Liver (tissue), 9 donors: ENCODE results near the gene ZNF418. TPM values are rescaled to one million over a fixed set of nuclear protein-coding genes. Genes with fewer than 3 reads are reported as not detected.

Experiments used
- DNase-seq: peaks from one replicate; pipeline ENCODE4 v3.0.0-alpha.2; 2017; ENCODE audit warnings: low spot score
- H3K27ac ChIP-seq, 2 donors: one replicate each; pipeline ENCODE4 v1.7.0; 2013; ENCODE audit warnings: inconsistent platforms in 2 of 2, low read length in 2 of 2, control low read depth in 1 of 2, low read depth in 1 of 2, mild to moderate bottlenecking in 1 of 2
- H3K27me3 ChIP-seq, 4 donors: one replicate each; pipeline versions ENCODE4 v1.6.1 to v1.7.0; 2013; ENCODE audit warnings: low read length in 3 of 4, inconsistent platforms in 1 of 4, mild to moderate bottlenecking in 1 of 4, moderate library complexity in 1 of 4; ENCODE audit not compliant: control insufficient read depth in 4 of 4, insufficient read depth in 4 of 4
- H3K36me3 ChIP-seq, 4 donors: one replicate each; pipeline versions ENCODE4 v1.6.1 to v1.7.0; 2013; ENCODE audit warnings: low read length in 3 of 4, mild to moderate bottlenecking in 3 of 4, low read depth in 1 of 4, moderate library complexity in 1 of 4; ENCODE audit not compliant: control insufficient read depth in 4 of 4, insufficient read depth in 3 of 4
- H3K4me1 ChIP-seq, 4 donors: one replicate each; pipeline versions ENCODE4 v1.6.1 to v1.7.0; 2013; ENCODE audit warnings: low read length in 3 of 4, mild to moderate bottlenecking in 3 of 4, moderate library complexity in 1 of 4; ENCODE audit not compliant: control insufficient read depth in 4 of 4, insufficient read depth in 4 of 4
- H3K4me3 ChIP-seq, 3 donors: one replicate each; pipeline versions ENCODE4 v1.6.1 to v1.7.0; 2013; ENCODE audit warnings: low read length in 3 of 3, control low read depth in 1 of 3, low read depth in 1 of 3, mild to moderate bottlenecking in 1 of 3
- H3K9ac ChIP-seq, 2 donors: one replicate each; pipeline ENCODE4 v1.7.0; 2013; ENCODE audit warnings: low read length in 2 of 2, mild to moderate bottlenecking in 2 of 2, moderate library complexity in 2 of 2, control low read depth in 1 of 2, low read depth in 1 of 2
- H3K9me3 ChIP-seq, 4 donors: one replicate each; pipeline versions ENCODE4 v1.6.1 to v1.7.0; 2013; ENCODE audit warnings: low read length in 3 of 4; ENCODE audit not compliant: control insufficient read depth in 4 of 4
- ATF3 ChIP-seq: IDR thresholded peaks from 2 replicates; pipeline ENCODE4 v1.6.1; 2016; ENCODE audit warnings: antibody characterized with exemption
- CTCF ChIP-seq: fragments of 150-350 bp; IDR thresholded peaks from 2 replicates; pipeline ENCODE4 v1.5.1; 2017; ENCODE audit warnings: improper control_type of control experiment, low read depth, low read length; ENCODE audit not compliant: missing input control
- EGR1 ChIP-seq, 2 donors: IDR thresholded peaks; 2 replicates each; pipeline ENCODE4 v1.6.1; 2016 to 2018; ENCODE audit warnings: antibody characterized with exemption in 2 of 2, low read depth in 2 of 2
- FOXA1 ChIP-seq: IDR thresholded peaks from 2 replicates; pipeline ENCODE4 v1.6.1; 2016; ENCODE audit warnings: antibody characterized with exemption
- FOXA2 ChIP-seq: IDR thresholded peaks from 2 replicates; pipeline ENCODE4 v1.6.1; 2016; ENCODE audit warnings: antibody characterized with exemption
- GABPA ChIP-seq, 2 donors: IDR thresholded peaks in 1 of 2; conservative IDR thresholded peaks in 1 of 2; 2 replicates each; pipeline ENCODE4 v1.6.1; 2016; ENCODE audit warnings: antibody characterized with exemption in 2 of 2, mild to moderate bottlenecking in 1 of 2, moderate library complexity in 1 of 2
- HNF4A ChIP-seq, 2 donors: conservative IDR thresholded peaks; 2 replicates each; pipeline ENCODE4 v1.6.1; 2016; ENCODE audit warnings: antibody characterized with exemption in 2 of 2, mild to moderate bottlenecking in 2 of 2
- HNF4G ChIP-seq: IDR thresholded peaks from 2 replicates; pipeline ENCODE4 v1.6.1; 2016; ENCODE audit warnings: antibody characterized with exemption
- JUND ChIP-seq, 2 donors: IDR thresholded peaks; 2 replicates each; pipeline ENCODE4 v1.6.1; 2016; ENCODE audit warnings: antibody characterized with exemption in 2 of 2
- MAX ChIP-seq: IDR thresholded peaks from 2 replicates; pipeline ENCODE4 v1.6.1; 2016; ENCODE audit warnings: antibody characterized with exemption
- NR2F2 ChIP-seq: IDR thresholded peaks from 2 replicates; pipeline ENCODE4 v1.6.1; 2016; ENCODE audit warnings: antibody characterized with exemption
- RAD21 ChIP-seq, 2 donors: IDR thresholded peaks; 2 replicates each; pipeline ENCODE4 v1.6.1; 2016; ENCODE audit warnings: antibody characterized with exemption in 2 of 2, mild to moderate bottlenecking in 2 of 2
- REST ChIP-seq: IDR thresholded peaks from 2 replicates; pipeline ENCODE4 v1.6.1; 2016; ENCODE audit warnings: antibody characterized with exemption, mild to moderate bottlenecking
- RXRA ChIP-seq, 2 donors: IDR thresholded peaks; 2 replicates each; pipeline ENCODE4 v1.6.1; 2017 to 2018; ENCODE audit warnings: antibody characterized with exemption in 2 of 2, mild to moderate bottlenecking in 1 of 2
- SP1 ChIP-seq: IDR thresholded peaks from 2 replicates; pipeline ENCODE4 v1.6.1; 2018; ENCODE audit warnings: antibody characterized with exemption, mild to moderate bottlenecking
- TAF1 ChIP-seq: conservative IDR thresholded peaks from 2 replicates; pipeline ENCODE4 v1.6.1; 2016; ENCODE audit warnings: antibody characterized with exemption, mild to moderate bottlenecking
- YY1 ChIP-seq: IDR thresholded peaks from 2 replicates; pipeline ENCODE4 v1.6.1; 2016; ENCODE audit warnings: antibody characterized with exemption, mild to moderate bottlenecking
- ZBTB33 ChIP-seq: IDR thresholded peaks from 2 replicates; pipeline ENCODE4 v1.6.1; 2016; ENCODE audit warnings: antibody characterized with exemption
- WGBS: extraction: QIAGEN DNeasy Blood & Tissue Kit; methylation state at CpG from one replicate; pipeline ENCODE4 v1.1.7; 2013; 5-methylcytosine and 5-hydroxymethylcytosine counted together
- polyA plus RNA-seq, 2 donors: library from polyadenylated mRNA; stranded (reverse) in 1 of 2; unstranded in 1 of 2; fragments of 200-250 nt in 1 of 2; fragments of >200 nt in 1 of 2; fragmentation: Nextera tagmentation in 1 of 2; extraction: Ambion mirVana in 1 of 2; gene quantifications; one replicate each; pipeline versions ENCODE4 v1.2.1 to v1.2.3, GENCODE V29; 2013 to 2015
- total RNA-seq, 2 donors: library from RNA; depleted of rRNA; stranded (reverse); fragments of >200 nt; gene quantifications; one replicate each; pipeline ENCODE4 v1.2.3, GENCODE V29; 2014
- donor health status: healthy.
- donor health status: healthy.
- donor health status: healthy.
- donor health status: healthy.
- donor health status: healthy.

Gene ZNF418
- total and polyA plus RNA-seq, 4 donors = 0.51 to 3.1 (median 2.0) TPM

GRCh38 chr19:57903618-57904184 is 31.5 kb downstream of the ZNF418 start:
- no peak for DNase-seq
- 28% methylated on average over 7 of the region's 7 CpGs for WGBS
- no peak overlapping the region for H3K9ac ChIP-seq
- peak overlapping the region; percentile 2 to 63 (median 23) for H3K4me3 ChIP-seq
- TF ChIP-seq TAF1 (no peak), REST (no peak), JUND (IDR thresholded peaks at IDR 0.05) (no peak), EGR1 (IDR thresholded peaks at IDR 0.05; ENCODE audit: low read depth in 2 of 2) (no peak), YY1 (no peak), RAD21 (IDR thresholded peaks at IDR 0.05) (no peak), ZBTB33 (no peak), FOXA1 (no peak), ATF3 (no peak), CTCF (no peak), SP1 (peak; percentile 25), HNF4G (peak; percentile 34), GABPA (IDR thresholded peaks at IDR 0.05 in 1 of 2, conservative IDR thresholded peaks at IDR 0.05 in 1 of 2) (no peak), NR2F2 (no peak), FOXA2 (no peak), HNF4A (conservative IDR thresholded peaks at IDR 0.05) (peak; percentile 85 to 87), RXRA (IDR thresholded peaks at IDR 0.05) (peak in 1 of 2 donors; percentile 50), MAX (peak; percentile 3)
- peaks cover 0 to 9% (median under 1%) of the 10 kb centered on the region in 4 donors for H3K4me1 ChIP-seq
- peaks cover 0 to 18% (median 9%) of the 10 kb centered on the region in 4 donors for H3K36me3 ChIP-seq
- H3K27ac ChIP-seq = no peak overlapping the region
- H3K9me3 ChIP-seq = peaks cover 0 to 20% (median 8%) of the 10 kb centered on the region in 4 donors
- no peaks in the 10 kb centered on the region for H3K27me3 ChIP-seq
